HG03045 (cell line): ENCODE results near the gene ARHGEF39.

Experiments used
- ATAC-seq: cut with Tn5 transposase; IDR thresholded peaks from one replicate; pipeline ENCODE4 v1.9.1; 2021; ENCODE audit warnings: mild to moderate bottlenecking, moderate library complexity; ENCODE audit not compliant: unreplicated experiment

Gene ARHGEF39

DNA sequence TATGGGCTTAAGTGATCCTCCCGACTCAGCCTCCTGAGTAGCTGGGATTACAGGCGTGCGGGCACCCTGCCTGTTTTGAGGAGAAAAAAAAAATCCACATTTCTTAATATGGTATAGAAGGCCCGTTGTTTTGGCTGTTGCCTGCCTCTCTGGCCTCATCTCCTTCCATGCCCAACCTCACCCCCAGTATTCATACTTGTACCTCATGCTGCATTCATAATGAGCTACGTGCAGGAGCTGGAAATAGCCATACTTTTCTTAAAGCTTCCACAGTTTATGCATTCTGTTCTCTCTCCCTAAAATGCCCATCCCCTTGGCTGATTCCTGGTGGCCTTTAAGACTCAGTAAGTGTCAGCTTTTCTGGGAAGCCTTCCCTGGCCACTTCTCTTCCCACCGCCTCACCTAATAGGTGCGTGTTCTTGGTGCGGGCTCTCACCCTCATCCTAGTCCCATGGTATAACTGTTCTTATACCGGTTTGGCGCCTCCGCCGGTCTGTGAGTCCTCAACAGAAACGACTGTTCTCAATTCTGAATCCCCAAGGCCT lies 26.8 kb upstream of the ARHGEF39 start:
- ATAC-seq = no peak

GRCh38 chr9:35691334-35691650 lies 26.3 kb upstream of the ARHGEF39 start:
- ATAC-seq = no peak

- ATAC-seq = no peak
Observed at GRCh38 chr9:35690614-35691333, 25.8 kb upstream of the ARHGEF39 start.

GRCh38 chr9:35690294-35690613 lies 25.3 kb upstream of the ARHGEF39 start:
- no peak for ATAC-seq

DNA sequence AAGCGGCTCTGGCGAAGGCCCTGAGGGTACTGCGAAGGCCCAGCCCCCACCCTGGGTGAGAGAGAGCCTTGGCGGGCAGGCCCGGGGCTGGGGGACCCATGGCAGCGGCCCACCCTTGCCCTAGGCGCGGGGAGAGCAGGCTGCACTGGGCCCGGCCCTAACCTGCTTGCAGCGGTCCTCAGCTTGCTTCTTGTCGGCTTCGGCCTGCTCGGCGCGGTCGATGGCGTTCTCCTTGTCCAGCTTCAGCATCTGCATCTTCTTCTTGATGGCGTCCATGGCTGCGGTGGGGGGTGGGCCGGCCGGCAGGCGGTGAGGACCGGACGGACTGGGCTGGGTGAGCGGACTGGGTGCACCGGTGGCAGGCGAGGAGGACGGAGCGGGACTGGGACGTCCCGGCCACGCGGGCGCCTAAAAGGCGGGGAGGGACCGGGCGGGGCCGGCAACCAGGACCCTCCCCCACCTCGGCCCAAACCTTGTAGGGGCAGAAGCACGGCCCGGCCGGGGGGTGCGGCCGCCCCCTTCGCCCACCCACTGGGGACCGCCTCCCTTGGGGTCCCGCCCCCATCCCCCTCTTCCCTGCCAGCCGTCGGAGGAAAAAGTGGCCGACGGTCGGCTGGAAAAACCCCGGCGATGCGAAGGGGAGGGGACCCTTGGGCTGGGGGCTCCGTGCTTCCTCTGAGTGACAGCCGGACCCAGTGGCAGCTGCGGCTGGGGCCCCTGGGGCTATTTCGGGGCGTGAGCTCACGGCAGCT lies 24.7 kb upstream of the ARHGEF39 start, which contains the start of gene TPM2:
TSS of gene TPM2 (minus strand) at position 384 of the 752 bp plus-strand sequence. CDS start at position 276, 108 bp downstream.
- no peak for ATAC-seq

GRCh38 chr9:35688558-35689541 lies 23.9 kb upstream of the ARHGEF39 start:
- ATAC-seq = no peak

- ATAC-seq = no peak
Observed at GRCh38 chr9:35687972-35688557, 23.1 kb upstream of the ARHGEF39 start.

GRCh38 chr9:35687306-35687705 lies 22.3 kb upstream of the ARHGEF39 start:
- no peak for ATAC-seq

DNA sequence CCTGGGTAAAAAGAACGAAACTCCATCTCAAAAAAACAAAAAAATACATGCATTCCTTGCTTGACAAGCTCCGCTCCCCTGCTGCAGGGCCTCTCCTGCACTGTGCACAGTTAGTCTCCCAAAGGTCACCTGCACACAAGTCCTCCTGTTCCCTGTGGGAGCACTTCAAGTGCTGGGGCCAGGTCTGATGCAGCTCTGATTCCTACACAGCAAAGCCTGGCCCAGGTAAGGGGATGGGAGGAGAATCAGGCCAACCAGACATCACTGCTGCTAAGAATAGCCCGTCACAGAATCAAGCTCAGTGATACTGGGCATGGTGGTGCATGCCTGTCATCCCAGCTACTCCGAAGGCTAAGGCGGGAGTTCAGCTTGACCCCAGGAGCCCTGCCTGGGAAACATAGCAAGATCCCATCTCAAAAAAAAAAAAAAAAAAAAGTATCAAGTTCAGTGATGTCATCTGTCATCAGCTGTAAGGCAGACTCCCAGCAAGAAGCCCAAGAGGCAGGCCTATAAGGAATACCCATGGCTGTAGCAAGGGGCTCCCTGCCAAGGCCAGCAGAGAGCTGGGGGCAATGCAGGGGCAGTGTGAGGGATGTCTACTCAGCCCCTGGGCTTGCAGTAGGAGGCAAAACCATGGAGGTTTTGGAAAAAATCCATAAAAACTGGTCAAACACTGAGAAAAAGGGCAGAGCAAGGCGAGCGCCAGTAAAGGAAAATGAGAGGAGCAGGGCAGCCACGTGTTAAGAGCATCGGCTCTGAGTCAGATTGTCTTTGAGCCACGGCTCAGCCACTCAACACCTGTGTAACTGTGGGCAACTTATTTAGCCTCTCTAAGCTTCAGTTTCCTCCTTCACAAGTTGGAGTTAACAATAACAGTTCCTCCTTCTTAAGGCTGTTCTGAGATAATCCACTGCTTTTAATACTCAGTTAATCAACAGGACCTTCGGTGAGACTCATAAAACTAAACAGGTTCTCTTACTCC lies 21.5 kb upstream of the ARHGEF39 start:
- no peak for ATAC-seq

DNA sequence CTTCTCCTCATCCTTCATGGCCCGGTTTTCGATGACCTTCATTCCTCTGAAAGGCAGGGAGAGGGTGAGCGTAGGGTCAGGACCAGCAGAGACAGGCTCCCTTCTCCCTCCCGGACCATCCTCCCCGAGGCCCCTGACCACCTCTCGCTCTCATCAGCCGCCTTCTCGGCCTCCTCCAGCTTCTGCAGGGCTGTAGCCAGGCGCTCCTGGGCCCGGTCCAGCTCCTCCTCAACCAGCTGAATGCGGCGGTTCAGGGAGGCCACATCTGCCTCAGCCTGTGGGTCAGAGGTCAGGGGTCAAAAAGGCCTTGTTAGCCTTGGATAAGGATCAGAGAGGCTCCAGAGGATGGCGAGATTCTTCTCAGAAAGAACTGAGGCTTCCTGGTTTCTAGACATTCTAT lies 20.5 kb upstream of the ARHGEF39 start:
- no peak for ATAC-seq

GRCh38 chr9:35684921-35685320 lies 19.9 kb upstream of the ARHGEF39 start:
- no peak for ATAC-seq

DNA sequence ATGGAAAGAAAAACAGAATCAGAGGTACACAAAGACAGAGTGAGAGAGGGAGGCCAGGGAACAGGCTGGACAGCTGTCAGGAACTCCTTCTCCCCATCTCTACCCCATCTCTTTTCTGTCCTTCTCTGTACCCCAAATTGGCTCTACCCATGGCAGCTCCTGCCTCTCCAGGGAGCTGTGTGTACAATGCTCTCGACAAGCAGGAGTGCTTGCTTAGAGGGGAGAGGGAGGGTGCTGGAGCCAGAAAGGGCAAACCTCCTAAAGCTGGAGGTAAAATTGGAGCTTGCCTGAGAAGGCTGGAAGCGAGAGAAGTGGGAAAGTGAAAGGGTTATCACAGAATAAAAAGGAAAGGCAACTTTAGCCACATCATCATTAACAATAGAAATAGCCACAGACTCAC lies 18.3 kb upstream of the ARHGEF39 start:
- no peak for ATAC-seq

DNA sequence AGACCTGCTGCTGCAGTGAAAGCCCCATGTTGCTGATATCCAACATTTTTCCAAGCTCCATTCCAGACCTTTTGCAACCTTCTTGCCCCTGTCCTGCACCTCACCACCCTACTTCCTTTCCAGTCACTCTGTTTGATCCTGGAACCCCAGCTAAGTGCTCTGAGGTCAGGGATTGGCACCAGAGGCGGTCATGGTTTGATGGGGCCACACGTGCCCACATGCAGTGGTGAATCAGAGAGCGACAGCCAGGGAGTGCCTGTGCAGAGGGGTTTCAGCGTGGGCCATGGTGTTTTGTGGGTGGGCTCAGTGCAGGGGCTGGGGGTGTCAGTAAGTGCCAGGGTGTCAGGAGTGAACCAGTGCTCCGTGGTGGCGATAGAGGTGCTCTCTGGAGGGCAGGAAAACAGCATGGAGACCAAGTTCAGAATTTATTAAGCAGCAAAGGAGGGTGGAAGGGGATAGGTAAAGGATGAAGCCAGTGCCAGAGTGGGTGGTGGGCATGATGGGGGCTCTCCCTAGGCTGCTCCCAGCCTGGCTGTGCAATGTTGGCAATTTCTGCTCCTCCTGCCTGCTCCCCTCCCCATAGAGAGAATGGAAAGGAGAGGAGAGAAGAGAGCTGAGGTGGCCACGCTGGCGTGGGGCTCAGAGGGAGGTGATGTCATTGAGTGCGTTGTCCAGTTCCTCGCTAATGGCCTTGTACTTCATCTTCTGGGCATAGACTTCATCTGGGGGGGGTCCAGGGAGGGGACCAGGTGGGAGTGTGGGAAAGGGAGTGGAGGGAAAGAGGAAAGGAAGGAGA lies 17.7 kb upstream of the ARHGEF39 start:
- ATAC-seq = no peak

DNA sequence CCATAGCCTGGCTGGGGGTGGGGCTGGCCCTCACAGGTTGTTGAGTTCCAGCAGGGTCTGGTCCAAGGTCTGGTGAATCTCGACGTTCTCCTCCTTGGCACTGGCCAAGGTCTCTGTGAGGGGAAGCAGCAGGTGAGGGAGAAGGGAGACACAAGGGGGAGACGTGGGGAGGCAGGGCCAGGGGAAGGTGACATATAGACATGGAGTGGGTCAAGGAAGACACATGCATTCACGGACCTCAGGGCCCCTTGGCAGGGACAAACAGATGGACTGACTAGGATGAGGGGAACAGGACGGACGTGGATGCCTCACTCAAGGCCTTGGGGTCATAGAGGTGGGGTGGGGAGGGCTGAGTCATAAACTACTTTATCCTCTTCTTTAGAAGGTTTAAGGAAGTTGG lies 17.1 kb upstream of the ARHGEF39 start:
- no peak for ATAC-seq

DNA sequence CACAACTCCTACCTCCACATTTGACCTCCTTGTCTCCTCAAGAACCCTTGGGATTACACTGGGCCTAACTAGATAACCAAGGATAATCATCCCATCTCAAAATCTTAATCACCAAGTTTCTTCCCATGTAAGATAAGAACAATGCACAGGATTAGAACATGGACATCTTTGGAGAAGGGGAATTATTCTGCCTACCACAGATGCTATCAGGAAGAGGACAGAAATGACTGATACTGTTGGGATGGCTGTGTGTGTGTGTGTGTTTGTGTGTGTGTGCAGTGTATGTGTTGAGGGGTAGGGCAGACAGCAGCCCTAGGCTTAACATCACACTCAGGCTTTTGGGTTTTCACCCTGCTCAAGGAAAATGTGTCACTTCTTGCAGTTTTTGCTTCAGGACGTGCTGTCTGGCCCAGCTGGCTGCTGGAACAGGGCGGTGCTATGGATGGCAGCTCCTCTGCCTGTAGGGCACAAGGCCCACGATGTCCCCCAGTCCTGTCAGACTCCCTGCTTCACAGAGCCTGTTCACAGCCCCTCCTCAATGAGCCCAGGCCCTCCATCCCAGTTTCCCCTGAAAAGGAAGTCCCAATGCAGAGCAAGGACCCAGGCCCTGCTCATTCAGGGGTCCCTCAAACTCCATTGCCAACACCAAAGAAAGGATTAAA lies 16.5 kb upstream of the ARHGEF39 start:
- ATAC-seq = no peak

GRCh38 chr9:35680331-35681105 lies 15.5 kb upstream of the ARHGEF39 start:
- ATAC-seq = peak; percentile 53

DNA sequence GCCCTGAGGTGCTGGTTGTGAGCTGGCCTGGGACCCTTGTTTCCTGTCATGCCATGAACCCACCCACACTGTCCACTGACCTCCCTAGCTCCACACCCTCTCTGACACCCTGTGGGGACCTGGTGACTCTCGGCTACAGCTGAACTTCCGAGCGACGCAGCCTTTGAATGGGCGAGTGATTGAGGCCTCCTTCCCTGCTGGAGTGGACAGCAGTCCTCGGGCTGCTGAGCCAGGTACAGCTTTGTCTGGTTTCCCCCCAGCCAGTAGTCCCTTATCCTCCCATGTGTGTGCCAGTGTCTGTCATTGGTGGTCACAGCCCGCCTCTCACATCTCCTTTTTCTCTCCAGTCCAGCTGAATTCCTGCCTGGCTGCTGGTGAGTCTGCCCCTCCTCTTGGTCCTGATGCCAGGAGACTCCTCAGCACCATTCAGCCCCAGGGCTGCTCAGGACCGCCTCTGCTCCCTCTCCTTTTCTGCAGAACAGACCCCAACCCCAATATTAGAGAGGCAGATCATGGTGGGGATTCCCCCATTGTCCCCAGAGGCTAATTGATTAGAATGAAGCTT lies 14.9 kb upstream of the ARHGEF39 start:
- ATAC-seq = no peak
